Measurements from ENCODE around the gene CANT1.
A peak's percentile ranks its signal among the peaks of the same experiment; 100 is the strongest.
"Not testable (repeated sequence)": the region's sequence is repeated elsewhere in the genome, so short reads cannot be mapped to it uniquely, and the experiment has no call there.

CANT1 gene

DNA sequence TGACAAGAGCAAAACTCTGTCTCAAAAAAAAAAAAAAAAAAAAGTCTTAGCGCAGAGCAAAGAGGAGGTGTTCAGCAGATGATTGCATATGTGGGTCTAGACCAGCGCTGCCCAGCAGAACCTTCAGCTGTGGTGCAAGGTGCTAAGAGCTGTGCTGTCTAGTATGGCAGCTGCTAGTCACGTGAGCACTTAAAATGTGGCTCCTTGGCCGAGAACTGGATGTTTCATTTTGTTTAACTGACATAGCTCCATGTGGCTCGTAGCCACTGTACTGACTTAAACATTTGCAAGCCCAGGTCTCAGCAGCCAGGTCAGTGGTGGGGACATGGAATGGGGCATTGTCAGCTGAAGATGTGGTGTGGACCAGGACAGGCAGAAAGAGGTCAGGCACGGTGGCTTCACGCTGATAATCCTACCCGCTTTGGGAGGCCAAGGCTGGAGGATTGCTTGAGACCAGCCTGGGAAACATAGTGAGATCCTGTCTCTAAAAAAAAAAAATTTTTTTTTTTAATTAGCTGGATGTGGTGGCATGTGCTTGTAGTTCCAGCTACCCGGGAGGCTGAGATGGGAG, 23.6 kb upstream of the CANT1 start:
- TF ChIP-seq, protein P1, sequence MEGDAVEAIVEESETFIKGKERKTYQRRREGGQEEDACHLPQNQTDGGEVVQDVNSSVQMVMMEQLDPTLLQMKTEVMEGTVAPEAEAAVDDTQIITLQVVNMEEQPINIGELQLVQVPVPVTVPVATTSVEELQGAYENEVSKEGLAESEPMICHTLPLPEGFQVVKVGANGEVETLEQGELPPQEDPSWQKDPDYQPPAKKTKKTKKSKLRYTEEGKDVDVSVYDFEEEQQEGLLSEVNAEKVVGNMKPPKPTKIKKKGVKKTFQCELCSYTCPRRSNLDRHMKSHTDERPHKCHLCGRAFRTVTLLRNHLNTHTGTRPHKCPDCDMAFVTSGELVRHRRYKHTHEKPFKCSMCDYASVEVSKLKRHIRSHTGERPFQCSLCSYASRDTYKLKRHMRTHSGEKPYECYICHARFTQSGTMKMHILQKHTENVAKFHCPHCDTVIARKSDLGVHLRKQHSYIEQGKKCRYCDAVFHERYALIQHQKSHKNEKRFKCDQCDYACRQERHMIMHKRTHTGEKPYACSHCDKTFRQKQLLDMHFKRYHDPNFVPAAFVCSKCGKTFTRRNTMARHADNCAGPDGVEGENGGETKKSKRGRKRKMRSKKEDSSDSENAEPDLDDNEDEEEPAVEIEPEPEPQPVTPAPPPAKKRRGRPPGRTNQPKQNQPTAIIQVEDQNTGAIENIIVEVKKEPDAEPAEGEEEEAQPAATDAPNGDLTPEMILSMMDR (IDR thresholded peaks at IDR 0.05; ENCODE audit: low read depth, low read length, missing control alignments): no peak
- H3K4me3 ChIP-seq (replicated peaks; ENCODE audit: low read depth, low read length): no peak overlapping the region
- DNase-seq (ENCODE audit: extremely low read depth, low read depth): no peak

DNA sequence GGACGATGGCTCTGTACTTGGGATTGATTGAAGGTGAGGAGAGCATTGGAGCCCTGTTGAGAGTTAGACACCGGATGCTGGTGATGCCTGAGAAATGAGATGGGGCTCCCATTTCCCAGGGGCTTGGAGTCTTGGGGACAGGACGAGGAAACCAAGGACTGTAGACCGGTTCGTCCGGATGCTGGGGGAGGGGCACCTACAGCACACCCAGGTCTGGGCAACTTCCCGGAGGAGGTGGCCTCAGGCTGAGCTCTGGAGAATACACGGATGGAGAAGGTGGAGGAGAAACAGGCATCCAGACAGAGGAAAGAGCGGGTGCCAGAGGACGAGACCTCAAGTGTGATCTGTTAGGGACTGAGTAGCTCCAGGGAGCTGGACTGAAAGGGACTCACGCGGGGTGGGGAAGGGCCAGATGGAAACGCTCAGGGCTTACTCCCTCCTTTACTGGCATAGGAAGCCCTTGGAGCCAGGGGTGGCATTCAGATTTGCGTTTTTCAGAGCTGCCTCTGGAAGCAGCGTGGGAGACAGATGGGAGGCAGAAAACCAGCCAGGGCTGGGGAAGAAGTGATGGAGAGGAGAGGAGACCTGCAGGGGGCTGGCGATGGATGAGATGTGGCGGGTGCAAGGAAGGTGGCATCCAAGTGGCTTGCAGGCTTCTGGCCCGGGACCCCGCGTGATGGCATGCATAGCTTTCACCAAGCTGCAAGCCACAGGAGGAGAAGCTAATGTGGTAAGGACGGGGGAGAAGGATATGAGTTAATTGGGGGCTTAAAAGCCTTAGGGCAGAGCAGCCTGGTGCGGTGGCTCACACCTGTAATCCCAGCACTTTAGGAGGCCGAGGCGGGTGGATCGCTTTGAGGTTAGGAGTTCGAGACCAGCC, 22.7 kb upstream of the CANT1 start:
- TF ChIP-seq, protein P1 (IDR thresholded peaks at IDR 0.05; ENCODE audit: low read depth, low read length, missing control alignments): no peak
- DNase-seq (ENCODE audit: extremely low read depth, low read depth): no peak
- H3K4me3 ChIP-seq (replicated peaks; ENCODE audit: low read depth, low read length): no peak overlapping the region

DNA sequence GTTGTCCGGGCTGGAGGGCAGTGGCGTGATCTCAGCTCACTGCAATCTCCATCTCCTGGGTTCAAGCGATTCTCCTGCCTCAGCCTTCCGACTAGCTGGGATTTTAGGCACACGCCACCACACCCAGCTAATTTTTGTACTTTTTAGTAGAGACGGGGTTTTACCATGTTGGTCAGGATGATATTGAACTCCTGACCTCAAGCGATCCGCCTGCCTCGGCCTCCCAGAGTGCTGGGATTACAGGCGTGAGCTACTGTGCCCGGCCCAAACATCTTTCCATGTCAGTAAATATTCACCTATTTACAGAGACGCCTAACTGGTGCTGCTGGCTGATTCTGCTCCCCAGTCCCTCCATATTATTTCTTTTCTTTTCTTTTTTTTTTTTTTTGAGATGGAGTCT, 21.1 kb upstream of the CANT1 start:
- DNase-seq (ENCODE audit: extremely low read depth, low read depth); H3K4me3 ChIP-seq (replicated peaks; ENCODE audit: low read depth, low read length): not testable (repeated sequence)

DNA sequence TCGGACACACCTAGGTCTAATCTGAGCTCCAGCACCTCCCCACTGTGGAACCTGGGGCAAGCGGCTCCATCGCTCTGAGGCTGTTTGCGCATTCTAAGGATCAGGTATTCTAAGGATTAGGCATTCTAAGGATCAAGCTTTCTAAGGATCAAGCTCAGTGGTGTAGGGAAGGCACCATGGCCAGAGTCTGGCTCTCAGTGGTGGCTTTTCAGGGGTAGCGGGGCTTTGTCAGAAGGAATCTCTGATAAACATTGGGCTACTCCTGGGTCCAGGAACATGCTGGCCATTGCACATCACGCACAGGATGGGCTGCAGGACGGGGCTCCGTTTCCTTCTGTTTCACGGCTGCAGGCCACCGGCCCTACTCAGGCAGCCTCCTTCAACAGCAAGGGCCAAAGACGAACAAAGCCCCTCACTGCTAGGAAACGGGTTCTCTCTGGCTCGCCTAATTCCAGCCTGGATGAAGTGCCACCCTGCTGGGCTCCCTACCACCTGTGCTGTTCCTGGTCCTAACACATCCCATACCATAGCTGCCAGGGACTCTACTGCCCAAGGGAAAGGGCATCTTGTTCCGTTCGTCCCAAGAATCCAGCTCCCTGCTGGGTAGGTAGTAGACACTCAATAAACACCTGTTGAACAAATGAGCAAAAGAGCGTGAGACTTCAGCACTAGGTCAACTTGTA, 19.9 kb upstream of the CANT1 start:
- no peak for DNase-seq (ENCODE audit: extremely low read depth, low read depth)
- TF ChIP-seq, protein P1 (IDR thresholded peaks at IDR 0.05; ENCODE audit: low read depth, low read length, missing control alignments): no peak
- no peak overlapping the region for H3K4me3 ChIP-seq (replicated peaks; ENCODE audit: low read depth, low read length)

DNA sequence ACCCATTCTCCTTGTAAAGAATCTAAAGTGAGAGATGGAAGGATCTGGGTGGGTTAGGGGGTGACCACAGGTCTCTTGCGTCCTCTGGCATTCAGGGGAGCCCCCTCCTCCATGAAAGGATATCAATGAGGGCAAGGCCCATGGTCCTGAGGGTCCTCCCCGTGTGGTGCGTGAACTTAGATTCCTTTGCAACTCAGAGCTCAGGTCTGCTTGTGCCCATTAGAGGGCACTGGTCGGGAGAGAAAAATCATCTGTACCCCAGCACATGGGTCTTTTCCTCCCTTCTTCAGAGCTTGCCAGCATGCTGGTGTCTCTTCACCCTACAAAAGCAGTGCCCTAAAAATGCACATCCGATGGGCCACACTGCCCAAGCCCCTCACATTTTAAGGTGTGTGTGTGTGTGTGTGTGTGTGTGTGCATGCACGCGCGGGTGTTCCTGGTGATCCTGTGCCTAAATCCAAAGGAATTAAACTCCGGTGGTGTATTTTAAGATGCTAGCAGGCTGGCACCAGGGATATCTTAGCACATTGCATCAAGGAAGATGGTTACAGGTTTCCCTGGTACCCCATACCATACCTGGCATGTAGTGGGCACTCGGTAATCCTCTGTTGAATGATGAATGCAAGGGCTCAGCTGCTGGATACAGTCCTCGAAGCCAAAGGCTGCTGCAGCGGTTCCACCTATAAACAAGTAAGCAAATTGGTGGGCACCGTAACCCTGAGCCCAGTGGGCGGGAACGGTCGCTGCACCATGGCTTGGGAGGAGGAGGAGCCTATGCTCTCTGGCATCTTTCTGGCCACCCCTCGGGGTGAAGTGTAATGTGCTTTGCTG, 19.1 kb upstream of the CANT1 start:
- no peak overlapping the region for H3K4me3 ChIP-seq (replicated peaks; ENCODE audit: low read depth, low read length)
- no peak for DNase-seq (ENCODE audit: extremely low read depth, low read depth)
- TF ChIP-seq, protein P1 (IDR thresholded peaks at IDR 0.05; ENCODE audit: low read depth, low read length, missing control alignments): peak; percentile 36

DNA sequence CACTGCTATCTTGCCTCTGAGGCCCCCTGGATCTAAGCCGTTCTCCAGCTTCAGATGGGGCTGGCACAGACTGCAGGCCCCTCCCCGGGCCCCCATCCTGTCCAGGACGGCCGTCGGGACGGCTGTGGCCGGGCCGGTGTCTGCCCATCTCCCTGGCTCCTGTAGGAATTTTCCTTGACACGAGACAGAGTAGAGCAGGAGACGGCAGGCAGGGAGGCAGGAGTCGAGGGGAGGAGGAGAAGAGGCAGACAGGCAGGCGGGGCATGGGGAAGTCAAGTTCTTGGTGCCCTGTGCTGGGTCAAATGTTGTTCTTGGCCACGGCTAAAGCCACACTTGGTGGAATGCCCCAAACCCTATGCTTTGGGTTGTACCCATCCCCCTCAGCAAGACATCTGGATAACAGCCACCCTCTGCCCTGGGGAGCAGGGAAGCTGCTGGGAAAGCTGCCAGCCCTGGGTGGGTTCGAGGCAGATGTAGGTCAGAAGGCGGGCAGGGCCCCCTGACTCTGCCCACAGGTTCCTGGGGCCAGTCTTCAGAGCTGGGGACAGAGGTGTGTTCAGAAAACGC, 18.4 kb upstream of the CANT1 start:
- H3K4me3 ChIP-seq (replicated peaks; ENCODE audit: low read depth, low read length): no peak overlapping the region
- DNase-seq (ENCODE audit: extremely low read depth, low read depth): no peak
- TF ChIP-seq, protein P1 (IDR thresholded peaks at IDR 0.05; ENCODE audit: low read depth, low read length, missing control alignments): no peak
